HG03039 (cell line): ENCODE measurements around the gene RANBP10.

Experiments used
- ATAC-seq: cut with Tn5 transposase; IDR thresholded peaks from one replicate; pipeline ENCODE4 v1.9.1; 2021; ENCODE audit warnings: mild to moderate bottlenecking, moderate library complexity; ENCODE audit not compliant: unreplicated experiment

The RANBP10 gene

DNA sequence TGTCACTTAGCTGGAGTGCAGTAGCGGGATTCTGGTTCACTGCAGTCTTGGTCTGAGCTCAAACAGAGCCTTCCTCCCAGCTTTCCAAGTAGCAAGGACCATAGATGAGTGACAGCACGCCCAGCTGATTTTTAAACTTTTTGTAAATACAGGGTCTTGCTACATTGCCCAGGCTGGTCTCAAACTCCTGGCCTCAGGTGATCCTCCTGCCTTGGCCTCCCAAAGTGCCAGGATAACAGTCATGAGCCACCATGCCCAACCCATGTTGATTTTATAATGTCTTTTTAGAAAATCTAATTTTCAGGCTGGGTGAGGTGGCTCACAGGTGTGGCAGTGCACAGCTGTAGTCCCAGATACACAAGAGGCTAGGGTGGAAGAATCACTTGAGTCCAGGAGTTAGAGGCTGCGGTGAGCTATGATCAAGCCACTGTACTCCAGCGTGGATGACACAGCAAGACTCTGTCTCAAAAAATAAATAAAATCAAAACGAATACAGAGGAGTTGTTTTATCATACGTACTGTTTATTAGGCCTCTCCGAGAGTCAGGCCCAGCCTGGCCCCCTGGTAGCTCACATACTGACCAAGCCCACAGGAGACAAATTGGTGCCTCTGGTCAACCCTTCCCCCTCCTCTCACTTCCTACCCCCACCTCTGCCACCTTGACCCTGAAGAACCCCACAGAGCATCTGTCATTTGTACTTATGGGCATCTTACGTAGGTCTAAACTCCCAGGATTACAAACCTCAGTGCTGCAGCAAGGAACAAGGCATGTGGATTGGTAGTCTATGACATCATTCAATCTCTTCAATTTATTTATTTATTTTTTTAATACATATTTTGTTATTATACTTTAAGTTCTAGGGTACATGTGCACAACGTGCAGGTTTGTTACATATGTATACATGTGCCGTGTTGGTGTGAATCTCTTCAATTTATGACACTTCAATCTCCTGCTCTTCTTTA, 126.1 kb downstream of the RANBP10 start:
- ATAC-seq, result no peak

DNA sequence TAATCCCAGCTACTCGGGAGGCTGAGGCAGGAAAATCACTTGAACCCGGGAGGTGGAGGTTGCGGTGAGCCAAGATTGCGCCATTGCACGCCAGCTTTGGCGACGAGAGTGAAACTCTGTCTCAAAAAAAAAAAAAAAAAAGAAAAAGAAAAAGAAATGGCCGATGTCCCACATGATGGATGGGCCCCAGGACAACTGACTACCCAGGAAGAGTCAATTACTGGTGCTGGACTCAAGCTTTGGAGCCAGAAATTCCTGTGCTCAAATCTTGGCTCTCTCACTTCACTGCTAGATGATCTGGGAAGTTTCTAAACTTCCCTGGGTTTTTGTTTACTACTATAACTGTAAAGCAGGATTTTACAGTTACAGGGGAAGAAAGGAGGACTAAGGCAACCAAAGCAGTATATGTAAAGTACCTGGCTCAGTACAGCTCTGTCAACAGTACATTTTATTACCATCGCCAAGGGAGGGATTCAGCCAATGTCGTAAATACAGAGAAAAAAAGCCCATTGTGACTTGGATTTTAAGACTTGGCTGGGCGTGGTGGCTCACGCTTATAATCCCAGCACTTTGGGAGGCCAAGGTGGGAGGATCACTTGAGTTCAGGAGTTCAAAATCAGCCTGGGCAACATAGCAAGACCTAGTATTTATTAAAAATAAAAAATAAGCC, 127.9 kb downstream of the RANBP10 start:
- no peak for ATAC-seq

DNA sequence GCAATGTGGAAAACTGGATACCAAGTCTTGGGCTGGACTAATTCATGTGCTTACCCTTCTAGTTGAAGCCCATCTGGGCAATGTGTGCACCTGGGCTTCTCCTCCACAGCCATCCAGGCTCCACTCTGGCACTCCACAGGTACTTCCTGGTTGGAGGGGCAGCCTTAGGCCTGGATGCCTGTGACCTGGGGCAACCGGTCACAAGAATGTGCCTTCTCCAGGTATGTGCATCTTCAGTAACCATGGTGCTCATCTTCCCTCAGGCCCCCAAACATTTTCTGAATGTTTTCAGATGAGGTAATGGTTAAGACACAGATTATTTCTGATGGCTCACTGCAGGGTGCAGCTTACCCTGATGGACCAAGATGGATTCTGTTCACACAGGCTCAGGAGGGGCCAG, 128.6 kb downstream of the RANBP10 start:
- ATAC-seq, result no peak

GRCh38 chr16:67676939-67677338, 129.4 kb downstream of the RANBP10 start:
- no peak for ATAC-seq

GRCh38 chr16:67676516-67676915, 129.8 kb downstream of the RANBP10 start:
- no peak for ATAC-seq

GRCh38 chr16:67675999-67676398, 130.4 kb downstream of the RANBP10 start:
- no peak for ATAC-seq

DNA sequence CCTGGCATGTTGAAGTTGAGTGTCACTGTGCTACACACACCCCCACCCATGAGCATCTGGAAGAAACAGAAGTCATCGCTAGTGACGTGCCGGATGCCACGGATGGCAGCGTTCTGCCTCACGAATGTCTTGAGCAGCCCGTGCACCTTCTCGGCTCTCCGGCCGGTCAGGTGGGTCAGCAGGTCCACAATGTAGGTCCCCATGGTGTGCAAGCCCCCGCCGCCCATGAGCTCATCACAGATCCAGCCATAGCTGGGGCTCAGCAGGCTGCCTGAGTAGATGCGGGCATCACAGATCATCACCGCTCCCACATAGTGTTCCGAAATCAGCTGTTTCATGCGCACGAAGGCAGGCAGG, 130.8 kb downstream of the RANBP10 start:
- ATAC-seq, result no peak

- ATAC-seq, result no peak
These were observed 131.3 kb downstream of the RANBP10 start for GRCh38 chr16:67674851-67675578.

DNA sequence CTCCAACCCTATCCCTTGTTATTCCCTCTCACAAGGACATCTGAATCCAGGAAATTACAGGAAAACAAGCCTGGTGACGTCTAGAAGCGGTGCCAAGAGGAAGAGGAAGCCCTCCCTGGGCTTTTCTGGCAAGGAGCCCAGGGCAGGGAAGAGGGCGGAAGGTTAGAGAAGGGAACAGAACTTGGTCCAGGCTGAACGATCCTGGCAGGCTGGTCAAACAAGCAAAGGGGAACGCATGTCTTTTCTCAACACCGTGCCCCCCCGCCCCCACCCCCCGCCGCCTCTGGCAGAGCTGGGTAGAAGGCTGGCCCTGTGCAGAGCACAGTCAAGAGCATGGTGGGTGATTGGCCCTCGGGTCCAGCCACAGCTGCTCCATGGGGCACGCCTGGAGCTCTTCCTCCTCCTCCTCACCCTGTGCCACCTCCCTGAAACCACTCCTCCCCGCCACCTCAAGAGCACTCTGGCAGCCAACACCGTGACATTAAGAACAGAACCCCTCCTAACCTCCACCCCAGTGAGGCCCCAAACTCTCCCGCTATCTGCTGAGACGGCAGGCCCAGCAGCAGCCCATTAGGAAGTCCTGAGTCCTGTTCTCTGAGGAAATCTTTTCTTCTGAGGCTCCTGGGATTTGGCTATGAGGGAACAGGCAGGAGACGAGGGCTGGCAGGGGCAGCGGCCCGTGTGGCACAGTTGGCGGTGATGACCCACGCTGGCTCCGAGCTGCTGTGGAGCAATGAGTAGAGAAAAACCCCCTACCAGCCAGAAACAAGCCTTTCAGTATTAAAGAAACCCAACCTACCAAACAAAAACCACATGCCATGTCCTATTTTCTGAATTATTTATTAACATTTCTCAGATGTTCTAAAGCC, 132.4 kb downstream of the RANBP10 start:
- no peak for ATAC-seq
